Fibroblast of lung (primary cell): Measurements from ENCODE around the gene CACNA1H. TPM values are rescaled to one million over a fixed set of nuclear protein-coding genes. Genes with fewer than 3 reads are reported as not detected.

ENCODE experiments used
- DNase-seq, 2 donors: peaks; one replicate each; pipeline versions ENCODE4 v3.0.0 to v3.0.0-alpha.2; 2010; ENCODE audit warnings: low read depth in 2 of 2
- H2AFZ ChIP-seq: 2 replicates; pipeline ENCODE4 v1.5.1; 2012; ENCODE audit warnings: low read length, control low read depth, inconsistent platforms
- H3K27ac ChIP-seq: 2 replicates; pipeline ENCODE4 v1.5.1; 2011; ENCODE audit warnings: low read length, control low read depth; ENCODE audit not compliant: insufficient read depth
- H3K27me3 ChIP-seq: 2 replicates; pipeline ENCODE4 v1.5.1; 2011; ENCODE audit warnings: mild to moderate bottlenecking, low read length; ENCODE audit not compliant: control insufficient read depth, insufficient read depth
- H3K36me3 ChIP-seq: 2 replicates; pipeline ENCODE4 v1.5.1; 2011; ENCODE audit warnings: low read length; ENCODE audit not compliant: control insufficient read depth, insufficient read depth
- H3K4me1 ChIP-seq: 2 replicates; pipeline ENCODE4 v1.5.1; 2011; ENCODE audit warnings: low read length; ENCODE audit not compliant: control insufficient read depth, insufficient read depth; ENCODE audit errors: extremely low read depth
- H3K4me2 ChIP-seq: 2 replicates; pipeline ENCODE4 v1.5.1; 2011; ENCODE audit warnings: low read length, control low read depth; ENCODE audit not compliant: insufficient read depth; ENCODE audit errors: extremely low read depth
- H3K4me3 ChIP-seq, 4 experiments: fragments of 200-600 bp in 1 of 4; sonication (generic) in 1 of 4; replicated peaks in 1 of 4; 2 replicates each; pipeline ENCODE4 v1.5.1; 2011 to 2016; ENCODE audit warnings: low read length in 4 of 4, low read depth in 3 of 4, mild to moderate bottlenecking in 3 of 4, control low read depth in 2 of 4, inconsistent platforms in 1 of 4, mixed read lengths in 1 of 4; ENCODE audit not compliant: insufficient read depth in 1 of 4; ENCODE audit errors: control extremely low read depth in 1 of 4
- H3K79me2 ChIP-seq: 2 replicates; pipeline ENCODE4 v1.5.1; 2012; ENCODE audit warnings: mild to moderate bottlenecking, low read length, inconsistent platforms; ENCODE audit not compliant: control insufficient read depth, insufficient read depth
- H3K9ac ChIP-seq: 2 replicates; pipeline ENCODE4 v1.5.1; 2011; ENCODE audit warnings: mild to moderate bottlenecking, low read length, control low read depth; ENCODE audit not compliant: insufficient read depth
- H3K9me3 ChIP-seq: 2 replicates; pipeline ENCODE4 v1.5.1; 2012; ENCODE audit warnings: low read depth, low read length; ENCODE audit not compliant: control insufficient read depth, insufficient read depth
- H4K20me1 ChIP-seq: 2 replicates; pipeline ENCODE4 v1.5.1; 2011; ENCODE audit warnings: low read length; ENCODE audit not compliant: control insufficient read depth, insufficient read depth; ENCODE audit errors: extremely low read depth
- EZH2 ChIP-seq: IDR thresholded peaks from 2 replicates; pipeline ENCODE4 v1.5.1; 2012; ENCODE audit warnings: low read length, control low read depth, mild to moderate bottlenecking; ENCODE audit errors: missing control alignments
- polyA plus RNA-seq, 2 donors: library from polyadenylated mRNA; depleted of rRNA in 1 of 2; stranded (reverse) in 1 of 2; unstranded in 1 of 2; fragments of >200 nt; gene quantifications; 2 replicates each; pipeline ENCODE4 v1.2.1, GENCODE V29; 2011 to 2012; ENCODE audit warnings: missing spikeins in 1 of 2
- total RNA-seq: library from RNA; depleted of rRNA; stranded (reverse); fragments of >200 nt; gene quantifications from 2 replicates; pipeline ENCODE4 v1.2.1, GENCODE V29; 2014
- TF ChIP-seq, protein P1 (sequence below), 2 donors: IDR thresholded peaks in 1 of 2; conservative IDR thresholded peaks in 1 of 2; 1 replicate in 1 of 2; 2 replicates in 1 of 2; pipeline ENCODE4 v1.5.1; 2011 to 2012; ENCODE audit warnings: low read length in 2 of 2, control low read depth in 1 of 2, inconsistent platforms in 1 of 2, low read depth in 1 of 2, mild to moderate bottlenecking in 1 of 2

CACNA1H gene
- total and polyA plus RNA-seq, 2 donors (not counting 1 experiment from before 2014, with no cell fraction given), result 1.2 to 10.5 TPM

DNA sequence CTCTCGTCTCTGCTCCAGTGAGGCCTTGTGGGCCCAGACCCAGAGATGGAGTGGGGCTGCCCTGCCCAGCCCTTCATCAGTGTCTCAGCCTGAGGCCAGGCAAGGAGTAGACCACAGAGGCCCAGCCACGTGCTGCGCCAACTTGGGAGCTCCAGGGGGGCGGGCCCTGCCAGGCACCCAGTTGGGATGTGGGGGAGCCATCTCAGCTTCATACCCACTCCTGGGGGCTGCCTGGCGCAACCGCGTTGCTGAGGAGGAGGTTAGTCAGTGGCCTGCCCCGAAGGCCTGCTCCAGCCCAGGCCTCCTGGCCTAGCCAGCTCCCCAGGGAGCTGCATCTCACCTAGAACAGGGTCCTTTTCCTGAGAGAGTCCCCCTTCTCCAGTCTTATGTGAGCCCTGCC lies 60.3 kb downstream of the CACNA1H start:
- no peak for DNase-seq
- Histone ChIP-seq H3K27me3 (no peaks in the 10 kb centered on the region), H3K27ac (no peak overlapping the region), H3K4me1 (no peaks in the 10 kb centered on the region), H3K79me2 (no peaks in the 10 kb centered on the region), H3K9me3 (no peaks in the 10 kb centered on the region), H3K4me3 (no peak overlapping the region), H3K9ac (no peak overlapping the region), H3K4me2 (no peak overlapping the region), H2AFZ (no peak overlapping the region), H3K36me3 (no peaks in the 10 kb centered on the region), H4K20me1 (no peaks in the 10 kb centered on the region)
- no peak for TF ChIP-seq EZH2
- TF ChIP-seq, protein P1, sequence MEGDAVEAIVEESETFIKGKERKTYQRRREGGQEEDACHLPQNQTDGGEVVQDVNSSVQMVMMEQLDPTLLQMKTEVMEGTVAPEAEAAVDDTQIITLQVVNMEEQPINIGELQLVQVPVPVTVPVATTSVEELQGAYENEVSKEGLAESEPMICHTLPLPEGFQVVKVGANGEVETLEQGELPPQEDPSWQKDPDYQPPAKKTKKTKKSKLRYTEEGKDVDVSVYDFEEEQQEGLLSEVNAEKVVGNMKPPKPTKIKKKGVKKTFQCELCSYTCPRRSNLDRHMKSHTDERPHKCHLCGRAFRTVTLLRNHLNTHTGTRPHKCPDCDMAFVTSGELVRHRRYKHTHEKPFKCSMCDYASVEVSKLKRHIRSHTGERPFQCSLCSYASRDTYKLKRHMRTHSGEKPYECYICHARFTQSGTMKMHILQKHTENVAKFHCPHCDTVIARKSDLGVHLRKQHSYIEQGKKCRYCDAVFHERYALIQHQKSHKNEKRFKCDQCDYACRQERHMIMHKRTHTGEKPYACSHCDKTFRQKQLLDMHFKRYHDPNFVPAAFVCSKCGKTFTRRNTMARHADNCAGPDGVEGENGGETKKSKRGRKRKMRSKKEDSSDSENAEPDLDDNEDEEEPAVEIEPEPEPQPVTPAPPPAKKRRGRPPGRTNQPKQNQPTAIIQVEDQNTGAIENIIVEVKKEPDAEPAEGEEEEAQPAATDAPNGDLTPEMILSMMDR (conservative IDR thresholded peaks at IDR 0.05 in 1 of 2, IDR thresholded peaks at IDR 0.05 in 1 of 2; ENCODE audit: low read depth in 1 of 2, low read length in 2 of 2), result no peak

DNA sequence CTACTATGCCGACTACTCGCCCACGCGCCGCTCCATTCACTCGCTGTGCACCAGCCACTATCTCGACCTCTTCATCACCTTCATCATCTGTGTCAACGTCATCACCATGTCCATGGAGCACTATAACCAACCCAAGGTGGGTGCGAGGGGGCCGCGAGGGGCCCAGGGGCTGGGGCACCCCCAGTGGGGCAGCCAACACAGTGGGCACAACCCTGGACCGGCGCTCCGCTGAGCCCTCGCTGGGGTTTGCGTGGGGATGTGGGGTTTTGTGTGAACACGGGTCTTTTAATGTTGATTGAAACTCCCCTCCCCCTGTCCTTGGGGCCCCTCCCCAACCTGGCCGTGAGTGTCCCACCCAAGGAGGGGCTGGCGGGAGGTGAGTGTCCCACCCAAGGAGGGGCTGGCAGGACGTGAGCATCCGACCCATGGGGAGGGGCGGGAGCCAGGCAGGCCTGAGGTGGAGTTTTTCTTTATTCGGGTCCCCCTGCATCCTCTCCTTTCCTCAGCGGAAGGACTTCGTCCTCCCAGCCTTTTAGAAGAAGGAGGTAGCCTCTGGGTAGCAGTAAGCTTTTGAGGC lies 61.0 kb downstream of the CACNA1H start:
- Histone ChIP-seq H3K27ac (no peak overlapping the region), H3K4me2 (no peak overlapping the region), H3K9me3 (no peaks in the 10 kb centered on the region), H2AFZ (no peak overlapping the region), H3K27me3 (no peaks in the 10 kb centered on the region), H3K9ac (no peak overlapping the region), H4K20me1 (no peaks in the 10 kb centered on the region), H3K36me3 (no peaks in the 10 kb centered on the region), H3K4me3 (no peak overlapping the region), H3K4me1 (no peaks in the 10 kb centered on the region), H3K79me2 (no peaks in the 10 kb centered on the region)
- no peak for DNase-seq
- TF ChIP-seq, protein P1 (conservative IDR thresholded peaks at IDR 0.05 in 1 of 2, IDR thresholded peaks at IDR 0.05 in 1 of 2; ENCODE audit: low read depth in 1 of 2, low read length in 2 of 2), result no peak
- TF ChIP-seq EZH2, result no peak

DNA sequence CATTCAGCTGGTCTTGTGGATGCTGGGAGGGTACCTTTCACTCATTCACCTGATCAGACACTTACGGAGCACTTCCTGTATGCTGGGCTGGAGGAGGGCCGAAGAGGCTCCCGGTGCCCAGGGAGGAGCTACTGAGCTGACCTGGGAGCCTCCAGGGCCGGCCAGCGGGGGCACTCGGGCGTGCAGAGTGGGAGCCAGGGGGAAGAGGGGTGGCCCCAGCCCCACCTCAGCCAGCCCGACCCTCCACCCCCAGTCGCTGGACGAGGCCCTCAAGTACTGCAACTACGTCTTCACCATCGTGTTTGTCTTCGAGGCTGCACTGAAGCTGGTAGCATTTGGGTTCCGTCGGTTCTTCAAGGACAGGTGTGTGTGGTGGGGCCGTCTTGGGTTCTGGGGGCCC lies 61.8 kb downstream of the CACNA1H start:
- no peak overlapping the region for H3K9ac ChIP-seq
- no peak overlapping the region for H2AFZ ChIP-seq
- no peaks in the 10 kb centered on the region for H3K36me3 ChIP-seq
- no peaks in the 10 kb centered on the region for H3K27me3 ChIP-seq
- no peak overlapping the region for H3K4me2 ChIP-seq
- no peaks in the 10 kb centered on the region for H4K20me1 ChIP-seq
- no peaks in the 10 kb centered on the region for H3K9me3 ChIP-seq
- H3K4me1 ChIP-seq, result no peaks in the 10 kb centered on the region
- DNase-seq, result no peak
- H3K27ac ChIP-seq, result no peak overlapping the region
- no peaks in the 10 kb centered on the region for H3K79me2 ChIP-seq
- no peak for TF ChIP-seq EZH2
- TF ChIP-seq, protein P1 (conservative IDR thresholded peaks at IDR 0.05 in 1 of 2, IDR thresholded peaks at IDR 0.05 in 1 of 2; ENCODE audit: low read depth in 1 of 2, low read length in 2 of 2), result no peak
- no peak overlapping the region for H3K4me3 ChIP-seq
